H9 (cell line): ENCODE results near the gene FLNC. TPM values are rescaled to one million over a fixed set of nuclear protein-coding genes. Genes with fewer than 3 reads are reported as not detected.

Source experiments
- DNase-seq: peaks from one replicate; pipeline ENCODE4 v3.0.0-alpha.2; 2017
- H2AFZ ChIP-seq: one replicate; pipeline ENCODE4 v1.6.1; 2013; ENCODE audit warnings: mild to moderate bottlenecking, low read length, control low read depth, moderate library complexity
- H2AK5ac ChIP-seq: 2 replicates; pipeline ENCODE4 v1.6.1; 2013; ENCODE audit warnings: low read length, control low read depth, mixed read lengths; ENCODE audit not compliant: insufficient read length
- H2BK120ac ChIP-seq: one replicate; pipeline ENCODE4 v1.6.1; 2013; ENCODE audit warnings: low read depth, mild to moderate bottlenecking, low read length, control low read depth, inconsistent platforms; ENCODE audit not compliant: poor library complexity, severe bottlenecking
- H2BK12ac ChIP-seq: 2 replicates; pipeline ENCODE4 v1.6.1; 2013; ENCODE audit warnings: low read length, control low read depth, mixed read lengths, low read depth; ENCODE audit not compliant: insufficient read length
- H2BK15ac ChIP-seq: 2 replicates; pipeline ENCODE4 v1.6.1; 2013; ENCODE audit warnings: low read depth, low read length, control low read depth
- H2BK20ac ChIP-seq: one replicate; pipeline ENCODE4 v1.6.1; 2013; ENCODE audit warnings: low read depth, mild to moderate bottlenecking, low read length, control low read depth, inconsistent platforms; ENCODE audit not compliant: poor library complexity, severe bottlenecking
- H2BK5ac ChIP-seq: 2 replicates; pipeline ENCODE4 v1.6.1; 2013; ENCODE audit warnings: low read length, control low read depth, mixed read lengths; ENCODE audit not compliant: insufficient read length
- H3K14ac ChIP-seq: 2 replicates; pipeline ENCODE4 v1.6.1; 2013; ENCODE audit warnings: low read length, control low read depth; ENCODE audit not compliant: insufficient read depth
- H3K18ac ChIP-seq: 2 replicates; pipeline ENCODE4 v1.6.1; 2013; ENCODE audit warnings: low read depth, mild to moderate bottlenecking, mixed read lengths, low read length, control low read depth; ENCODE audit not compliant: insufficient read length
- H3K23ac ChIP-seq: 2 replicates; pipeline ENCODE4 v1.6.1; 2013; ENCODE audit warnings: low read length, control low read depth, mixed read lengths, low read depth; ENCODE audit not compliant: insufficient read length
- H3K23me2 ChIP-seq: 2 replicates; pipeline ENCODE4 v1.6.1; 2013; ENCODE audit warnings: low read depth, mild to moderate bottlenecking, mixed read lengths, low read length, control low read depth; ENCODE audit not compliant: insufficient read length, poor library complexity, severe bottlenecking
- H3K27ac ChIP-seq: 2 replicates; pipeline ENCODE4 v1.5.1; 2013; ENCODE audit warnings: low read length, control low read depth, mixed read lengths, low read depth; ENCODE audit not compliant: insufficient read length
- H3K27me3 ChIP-seq: 2 replicates; pipeline ENCODE4 v1.6.1; 2013; ENCODE audit warnings: low read length, control low read depth, inconsistent platforms; ENCODE audit not compliant: insufficient read depth
- H3K4ac ChIP-seq: 2 replicates; pipeline ENCODE4 v1.6.1; 2013; ENCODE audit warnings: low read depth, mild to moderate bottlenecking, control low read depth, inconsistent platforms, low read length, moderate library complexity
- H3K4me1 ChIP-seq: 2 replicates; pipeline ENCODE4 v1.6.1; 2013; ENCODE audit warnings: low read length, control low read depth, inconsistent platforms; ENCODE audit not compliant: insufficient read depth
- H3K4me2 ChIP-seq: 2 replicates; pipeline ENCODE4 v1.6.1; 2013; ENCODE audit warnings: low read length, control low read depth, mixed read lengths; ENCODE audit not compliant: insufficient read length, insufficient read depth
- H3K56ac ChIP-seq: 2 replicates; pipeline ENCODE4 v1.6.1; 2013; ENCODE audit warnings: low read depth, mild to moderate bottlenecking, mixed read lengths, low read length, control low read depth; ENCODE audit not compliant: insufficient read length
- H3K79me1 ChIP-seq: 2 replicates; pipeline ENCODE4 v1.6.1; 2013; ENCODE audit warnings: low read depth, mild to moderate bottlenecking, moderate library complexity, low read length, control low read depth, inconsistent platforms; ENCODE audit not compliant: insufficient read depth, poor library complexity, severe bottlenecking
- H3K79me2 ChIP-seq: 2 replicates; pipeline ENCODE4 v1.6.1; 2013; ENCODE audit warnings: low read length, control low read depth, inconsistent platforms; ENCODE audit not compliant: insufficient read depth
- H3K9ac ChIP-seq: 2 replicates; pipeline ENCODE4 v1.6.1; 2013; ENCODE audit warnings: low read length, control low read depth, mixed read lengths; ENCODE audit not compliant: insufficient read length; ENCODE audit errors: extremely low read depth
- H3K9me3 ChIP-seq: one replicate; pipeline ENCODE4 v1.6.1; 2013; ENCODE audit warnings: low read depth, low read length, inconsistent platforms; ENCODE audit not compliant: control insufficient read depth
- H3T11ph ChIP-seq: one replicate; pipeline ENCODE4 v1.6.1; 2013; ENCODE audit warnings: mild to moderate bottlenecking, low read length, control low read depth, inconsistent platforms
- H4K20me1 ChIP-seq: one replicate; pipeline ENCODE4 v1.6.1; 2013; ENCODE audit not compliant: control insufficient read depth, insufficient read length, insufficient read depth
- H4K5ac ChIP-seq: 2 replicates; pipeline ENCODE4 v1.6.1; 2013; ENCODE audit warnings: low read depth, mild to moderate bottlenecking, mixed read lengths, low read length, control low read depth; ENCODE audit not compliant: insufficient read length
- H4K8ac ChIP-seq: replicated peaks from 2 replicates; pipeline ENCODE4 v1.6.1; 2013; ENCODE audit warnings: low read length, control low read depth, mixed read lengths, low read depth; ENCODE audit not compliant: insufficient read length
- H4K91ac ChIP-seq: 2 replicates; pipeline ENCODE4 v1.6.1; 2013; ENCODE audit warnings: low read depth, mild to moderate bottlenecking, moderate library complexity, mixed read lengths, low read length, control low read depth; ENCODE audit not compliant: insufficient read length
- H3K27ac Mint-ChIP-seq, 3 experiments: 2 replicates in 2 of 3; 3 replicates in 1 of 3; pipeline ENCODE4 v1.8.0; 2020 to 2021; ENCODE audit warnings: mixed read lengths in 3 of 3, mild to moderate bottlenecking in 1 of 3, moderate library complexity in 1 of 3
- H3K27me3 Mint-ChIP-seq: 2 replicates; pipeline ENCODE4 v1.8.0; 2021; ENCODE audit warnings: low read depth, mild to moderate bottlenecking, moderate library complexity, mixed read lengths
- H3K36me3 Mint-ChIP-seq, 3 experiments: 2 replicates in 2 of 3; 3 replicates in 1 of 3; pipeline ENCODE4 v1.8.0; 2020 to 2021; ENCODE audit warnings: low read depth in 3 of 3, mixed read lengths in 3 of 3; ENCODE audit not compliant: insufficient read depth in 1 of 3
- H3K4me1 Mint-ChIP-seq, 2 experiments: 2 replicates each; pipeline ENCODE4 v1.8.0; 2020; ENCODE audit warnings: mixed read lengths in 2 of 2
- H3K4me3 Mint-ChIP-seq, 2 experiments: 2 replicates in 1 of 2; 3 replicates in 1 of 2; pipeline ENCODE4 v1.8.0; 2020 to 2021; ENCODE audit warnings: mild to moderate bottlenecking in 2 of 2, mixed read lengths in 2 of 2, moderate library complexity in 1 of 2
- H3K9me3 Mint-ChIP-seq, 2 experiments: 2 replicates in 1 of 2; 3 replicates in 1 of 2; pipeline ENCODE4 v1.8.0; 2020; ENCODE audit warnings: mild to moderate bottlenecking in 2 of 2, mixed read lengths in 2 of 2, moderate library complexity in 1 of 2
- WGBS: extraction: QIAGEN DNeasy Blood & Tissue Kit; methylation state at CpG from one replicate; pipeline ENCODE4 v1.1.7; 2013; ENCODE audit warnings: missing lambda C conversion rate, low lambda C conversion rate, mixed read lengths; ENCODE audit not compliant: insufficient read length; ENCODE audit errors: extremely low coverage; 5-methylcytosine and 5-hydroxymethylcytosine counted together
- total RNA-seq: library from RNA; stranded (reverse); gene quantifications from 2 replicates; pipeline ENCODE4 v1.2.1, GENCODE V29; 2021
- TF ChIP-seq, protein P1 (sequence below): fragments of 200-600 bp; sonication (generic); conservative IDR thresholded peaks from 3 replicates; pipeline ENCODE4 v1.8.0; 2021; ENCODE audit warnings: antibody characterized with exemption, mild to moderate bottlenecking

Gene FLNC
- total RNA-seq, 1 experiment from 2014 or later: 12.2 TPM

DNA sequence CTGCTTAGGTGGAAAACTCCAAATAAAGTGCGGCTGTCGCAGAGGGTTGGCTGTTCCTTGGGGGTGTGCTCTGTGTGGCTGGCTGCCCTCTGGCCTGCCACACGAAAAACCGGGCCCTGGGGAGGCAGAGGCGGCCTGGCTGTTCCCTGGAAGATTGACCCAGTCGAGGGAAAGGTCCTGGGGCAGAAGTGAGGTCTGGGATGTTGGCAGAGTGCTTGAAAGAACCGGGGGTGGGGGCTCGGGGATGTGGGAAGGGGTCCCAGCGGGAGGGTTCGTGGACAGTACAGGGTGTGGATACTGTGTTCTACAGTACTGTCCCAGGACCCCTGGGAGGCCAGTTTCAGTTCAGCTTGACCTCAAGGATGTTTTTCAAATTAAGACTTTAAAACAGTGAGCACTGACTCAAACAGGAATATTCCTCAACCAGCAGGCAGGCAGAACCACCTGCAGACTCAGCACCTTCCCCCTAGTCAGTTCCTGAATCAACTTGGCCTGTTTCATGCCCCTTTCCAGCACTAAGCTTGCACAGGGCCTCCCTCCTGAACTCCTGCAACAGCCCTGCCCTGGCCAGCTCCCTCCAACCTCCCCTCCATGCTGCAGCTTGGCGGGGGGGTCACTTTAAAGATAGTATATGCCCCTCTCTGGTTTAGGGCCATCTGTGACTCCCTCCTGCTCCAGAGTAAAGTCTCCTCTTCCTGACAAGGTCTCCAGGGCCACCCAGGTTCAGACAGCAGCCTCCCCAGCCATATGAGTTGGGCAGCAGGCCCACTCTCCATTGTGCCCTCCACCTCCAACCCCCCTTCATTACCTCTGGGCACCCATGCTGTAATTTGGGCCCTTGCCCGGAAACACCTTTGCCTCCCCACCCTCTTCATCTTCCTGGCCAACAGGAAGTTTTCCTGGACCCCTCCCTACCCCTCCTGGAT lies 29.3 kb downstream of the FLNC start:
- H3K9me3 ChIP-seq: no peaks in the 10 kb centered on the region
- H4K5ac ChIP-seq: no peak overlapping the region
- H3K9ac ChIP-seq: no peak overlapping the region
- H3K79me2 ChIP-seq: no peaks in the 10 kb centered on the region; the same call in 1 of the 2 replicates
- H3K27ac Mint-ChIP-seq: peak overlapping the region in 1 of 3 experiments; percentile 89; a peak in 2 of 7 replicates
- H3K23me2 ChIP-seq: peaks cover 8% of the 10 kb centered on the region
- no peak overlapping the region for H3K27ac ChIP-seq
- no peak overlapping the region for H3K56ac ChIP-seq
- TF ChIP-seq, protein P1, sequence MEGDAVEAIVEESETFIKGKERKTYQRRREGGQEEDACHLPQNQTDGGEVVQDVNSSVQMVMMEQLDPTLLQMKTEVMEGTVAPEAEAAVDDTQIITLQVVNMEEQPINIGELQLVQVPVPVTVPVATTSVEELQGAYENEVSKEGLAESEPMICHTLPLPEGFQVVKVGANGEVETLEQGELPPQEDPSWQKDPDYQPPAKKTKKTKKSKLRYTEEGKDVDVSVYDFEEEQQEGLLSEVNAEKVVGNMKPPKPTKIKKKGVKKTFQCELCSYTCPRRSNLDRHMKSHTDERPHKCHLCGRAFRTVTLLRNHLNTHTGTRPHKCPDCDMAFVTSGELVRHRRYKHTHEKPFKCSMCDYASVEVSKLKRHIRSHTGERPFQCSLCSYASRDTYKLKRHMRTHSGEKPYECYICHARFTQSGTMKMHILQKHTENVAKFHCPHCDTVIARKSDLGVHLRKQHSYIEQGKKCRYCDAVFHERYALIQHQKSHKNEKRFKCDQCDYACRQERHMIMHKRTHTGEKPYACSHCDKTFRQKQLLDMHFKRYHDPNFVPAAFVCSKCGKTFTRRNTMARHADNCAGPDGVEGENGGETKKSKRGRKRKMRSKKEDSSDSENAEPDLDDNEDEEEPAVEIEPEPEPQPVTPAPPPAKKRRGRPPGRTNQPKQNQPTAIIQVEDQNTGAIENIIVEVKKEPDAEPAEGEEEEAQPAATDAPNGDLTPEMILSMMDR: no peak
- no peak overlapping the region for H2AK5ac ChIP-seq
- H2BK5ac ChIP-seq: no peak overlapping the region
- H2AFZ ChIP-seq: no peak overlapping the region
- peaks cover 22 to 31% of the 10 kb centered on the region in 2 experiments for H3K4me1 Mint-ChIP-seq
- H3K4me2 ChIP-seq: no peak overlapping the region
- H3K27me3 ChIP-seq: no peaks in the 10 kb centered on the region
- H4K20me1 ChIP-seq: no peaks in the 10 kb centered on the region
- no peak overlapping the region for H4K8ac ChIP-seq
- H3K4ac ChIP-seq: no peak overlapping the region
- no CpG with 5 or more reads among the region's 12 CpGs for WGBS
- 0 out of 2 replicates have a peak, but pooled peaks cover 3% of the 10 kb centered on the region for H3K4me1 ChIP-seq
- no peak overlapping the region for H2BK20ac ChIP-seq
- no peak overlapping the region for H3K18ac ChIP-seq
- H4K91ac ChIP-seq: no peak overlapping the region
- H3K14ac ChIP-seq: no peak overlapping the region; the same call in 1 of the 2 replicates
- H2BK15ac ChIP-seq: no peak overlapping the region
- no peak for DNase-seq
- no peaks in the 10 kb centered on the region for H3K79me1 ChIP-seq
- no peak overlapping the region for H3T11ph ChIP-seq
- no peak overlapping the region for H2BK120ac ChIP-seq
- H3K9me3 Mint-ChIP-seq: no peaks in the 10 kb centered on the region
- H3K36me3 Mint-ChIP-seq: peaks cover 0 to under 1% (median 0%) of the 10 kb centered on the region in 3 experiments; a peak in 2 of 7 replicates
- H3K27me3 Mint-ChIP-seq: no peaks in the 10 kb centered on the region; the same call in 1 of the 2 replicates
- no peak overlapping the region for H3K23ac ChIP-seq
- no peak overlapping the region for H2BK12ac ChIP-seq
- H3K4me3 Mint-ChIP-seq: no peak overlapping the region
